ENCODE measurements around the gene NCKAP5. TPM values are rescaled to one million over a fixed set of nuclear protein-coding genes. Genes with fewer than 3 reads are reported as not detected.

NCKAP5 gene
- total and polyA plus RNA-seq, 2 of the 8 experiments (the other 6 are each of a cell fraction or from before 2014, with no cell fraction given): 0.27 to 0.86 TPM

GRCh38 chr2:133200684-133201421, 367.4 kb downstream of the NCKAP5 start:
- DNase-seq (ENCODE audit: low read depth in 1 of 2, low spot score in 2 of 2) (no peak), FAIRE-seq (no peak)
- H2BK15ac ChIP-seq (ENCODE audit: low read length): no peak overlapping the region
- no peak overlapping the region for H3K4me2 ChIP-seq (ENCODE audit: insufficient read depth in 1 of 2, low read depth in 2 of 2, low read length in 2 of 2)
- TF ChIP-seq BCL11A (IDR thresholded peaks at IDR 0.05; ENCODE audit: low read depth in 2 of 2, low read length in 2 of 2): no peak
- TF ChIP-seq TEAD4 (IDR thresholded peaks at IDR 0.05; ENCODE audit: low read depth, low read length): no peak
- TF ChIP-seq CHD2 (IDR thresholded peaks at IDR 0.05; ENCODE audit: low read length): no peak
- TF ChIP-seq JUN (IDR thresholded peaks at IDR 0.05; ENCODE audit: low read depth, low read length): no peak
- no peaks in the 10 kb centered on the region for H3K27me3 ChIP-seq (replicated peaks in 1 of 4; ENCODE audit: control insufficient read depth in 3 of 4, extremely low read depth in 1 of 4, insufficient read depth in 3 of 4, low read length in 3 of 4)
- no peak overlapping the region for H3K4me3 ChIP-seq (ENCODE audit: extremely low read depth in 1 of 4, insufficient read depth in 2 of 4, low read depth in 3 of 4, low read length in 4 of 4)
- H2BK12ac ChIP-seq (ENCODE audit: low read depth, low read length): no peak overlapping the region
- H3K27ac ChIP-seq (ENCODE audit: low read depth, low read length): no peak overlapping the region
- H3K4me1 ChIP-seq (replicated peaks in 1 of 4; ENCODE audit: control insufficient read depth in 3 of 4, insufficient read depth in 4 of 4, low read length in 3 of 4): no peaks in the 10 kb centered on the region
- CTCF ChIA-PET (ENCODE audit: partially characterized antibody): no interaction called here
- 96% methylated on average over 8 of the region's 8 CpGs; no CpG with 5 or more reads in 1 of the 2 experiments for WGBS, 2 experiments (ENCODE audit: extremely low coverage in 1 of 2, insufficient coverage in 1 of 2, insufficient read length in 1 of 2, insufficient replicate concordance in 2 of 2, low coverage in 1 of 2, low lambda C conversion rate in 2 of 2, missing lambda C conversion rate in 1 of 2)
- H3K4ac ChIP-seq (replicated peaks; ENCODE audit: insufficient read length, low read depth, low read length): no peak overlapping the region
- H2AK5ac ChIP-seq (ENCODE audit: low read depth, low read length): no peak overlapping the region
- no peaks in the 10 kb centered on the region for H4K20me1 ChIP-seq (replicated peaks in 1 of 2; ENCODE audit: control insufficient read depth in 1 of 2, insufficient read depth in 2 of 2, low read length in 2 of 2)
- H4K5ac ChIP-seq (ENCODE audit: insufficient read length, low read depth, low read length): no peak overlapping the region
- H2AFZ ChIP-seq (ENCODE audit: low read length): no peak overlapping the region
- no peak overlapping the region for H3K56ac ChIP-seq (replicated peaks; ENCODE audit: insufficient read length, low read depth, low read length)
- H3K79me1 ChIP-seq (ENCODE audit: low read depth, low read length): no peaks in the 10 kb centered on the region
- H2BK120ac ChIP-seq (replicated peaks; ENCODE audit: low read depth, low read length): no peak overlapping the region
- H3K23me2 ChIP-seq (ENCODE audit: low read depth, low read length): no peaks in the 10 kb centered on the region
- no peak overlapping the region for H3K9ac ChIP-seq (replicated peaks in 1 of 4; ENCODE audit: extremely low read depth in 1 of 4, low read depth in 3 of 4, low read length in 3 of 4)
- POLR2A ChIA-PET (ENCODE audit: partially characterized antibody): no interaction called here
- H3K18ac ChIP-seq (ENCODE audit: extremely low read depth, low read length): no peak overlapping the region
- no peak overlapping the region for H4K91ac ChIP-seq (replicated peaks; ENCODE audit: insufficient read length, low read length)
- H3K36me3 ChIP-seq (ENCODE audit: control insufficient read depth in 2 of 4, insufficient read depth in 4 of 4, low read length in 3 of 4): no peaks in the 10 kb centered on the region
- no peak overlapping the region for H4K8ac ChIP-seq (ENCODE audit: extremely low read depth, insufficient read depth, low read length)
- H3K14ac ChIP-seq (ENCODE audit: insufficient read length): no peak overlapping the region
- H2BK5ac ChIP-seq (ENCODE audit: low read depth, low read length): no peak overlapping the region
- no peak overlapping the region for H2BK20ac ChIP-seq (ENCODE audit: low read length)
- H3K79me2 ChIP-seq (ENCODE audit: control insufficient read depth in 1 of 2, insufficient read depth in 2 of 2, low read length in 2 of 2): no peaks in the 10 kb centered on the region
- no peaks in the 10 kb centered on the region for H3K9me3 ChIP-seq (ENCODE audit: insufficient read depth in 2 of 2, low read depth in 1 of 2, low read length in 1 of 2)
- H3K23ac ChIP-seq (ENCODE audit: insufficient read length): no peak overlapping the region
